HG03139 (cell line): Measurements from ENCODE around the gene TRIM44.
"Not testable (repeated sequence)": the region's sequence is repeated elsewhere in the genome, so short reads cannot be mapped to it uniquely, and the experiment has no call there.

Experiments
- ATAC-seq: cut with Tn5 transposase; IDR thresholded peaks from one replicate; pipeline ENCODE4 v1.9.1; 2021; ENCODE audit not compliant: unreplicated experiment

Gene TRIM44

DNA sequence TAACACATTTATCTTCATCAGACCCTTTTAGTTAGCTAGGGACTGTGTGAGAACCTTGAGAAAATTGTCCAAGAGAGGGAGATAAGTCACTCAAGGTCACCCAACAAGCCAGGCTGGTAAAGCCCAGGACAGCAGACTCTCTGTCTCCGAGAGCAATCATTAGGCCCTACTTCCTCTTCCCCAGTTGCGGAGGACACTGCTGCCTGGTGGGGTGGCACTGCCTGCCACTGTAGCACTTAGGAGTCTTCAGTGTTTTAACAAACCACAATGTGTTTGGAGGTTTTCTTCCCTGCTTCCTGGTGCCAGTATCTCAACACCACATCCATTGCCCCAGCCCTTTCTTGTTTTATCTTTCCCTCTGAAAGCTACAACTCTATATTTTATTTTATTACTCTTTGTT is 149.2 kb downstream of the TRIM44 start:
- no peak for ATAC-seq

- no peak for ATAC-seq
Observed at GRCh38 chr11:35812828-35813227, 150.3 kb downstream of the TRIM44 start.

GRCh38 chr11:35814081-35814695 is 151.6 kb downstream of the TRIM44 start:
- no peak for ATAC-seq

DNA sequence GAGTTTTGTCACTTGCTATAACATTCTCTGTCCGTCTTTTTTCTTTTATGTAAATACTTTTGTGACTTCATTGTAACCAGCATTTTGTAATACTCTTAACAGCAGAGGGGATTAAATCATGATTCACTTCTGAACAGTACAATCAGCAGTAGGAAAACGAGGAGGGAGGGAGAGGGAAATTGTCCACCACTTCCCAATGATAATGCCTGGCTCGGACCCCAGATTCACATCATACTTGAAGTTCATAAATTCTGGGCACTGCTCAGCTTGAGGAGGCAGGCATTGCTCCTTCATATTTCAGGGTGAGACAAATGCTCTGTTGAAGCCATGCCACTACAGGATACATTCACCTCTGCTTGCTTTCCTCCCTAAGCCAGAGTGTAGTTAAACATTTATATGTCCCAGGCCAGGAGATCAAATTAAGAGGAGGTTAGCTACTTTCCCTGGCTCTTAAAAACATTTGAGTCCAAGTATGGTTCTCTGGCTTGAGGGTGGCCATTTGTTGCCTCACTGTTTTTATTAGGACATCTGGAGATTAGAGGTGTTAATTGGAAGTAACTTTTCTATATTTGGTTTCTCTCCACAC is 152.2 kb downstream of the TRIM44 start:
- no peak for ATAC-seq

- no peak for ATAC-seq
Observed at GRCh38 chr11:35815556-35816315, 153.2 kb downstream of the TRIM44 start.

DNA sequence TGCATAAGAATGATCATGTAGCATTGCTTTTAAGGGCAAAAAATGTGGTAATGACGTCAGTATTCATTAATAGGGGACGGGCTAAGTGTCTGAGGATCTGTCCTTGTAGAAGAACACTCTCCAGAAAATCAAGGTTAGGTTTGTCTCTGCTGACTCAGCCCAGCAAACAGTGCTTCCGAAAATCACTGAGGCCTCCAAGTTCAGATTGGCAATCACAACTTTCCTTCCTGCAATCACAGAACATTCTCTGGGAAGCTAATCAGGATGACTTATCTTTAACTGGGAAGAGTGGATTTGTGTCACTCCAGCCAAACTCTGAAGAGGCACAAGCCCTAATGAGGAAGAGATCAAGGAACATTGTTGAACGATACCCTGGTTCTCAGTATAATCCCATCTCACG is 158.0 kb downstream of the TRIM44 start:
- ATAC-seq = no peak

DNA sequence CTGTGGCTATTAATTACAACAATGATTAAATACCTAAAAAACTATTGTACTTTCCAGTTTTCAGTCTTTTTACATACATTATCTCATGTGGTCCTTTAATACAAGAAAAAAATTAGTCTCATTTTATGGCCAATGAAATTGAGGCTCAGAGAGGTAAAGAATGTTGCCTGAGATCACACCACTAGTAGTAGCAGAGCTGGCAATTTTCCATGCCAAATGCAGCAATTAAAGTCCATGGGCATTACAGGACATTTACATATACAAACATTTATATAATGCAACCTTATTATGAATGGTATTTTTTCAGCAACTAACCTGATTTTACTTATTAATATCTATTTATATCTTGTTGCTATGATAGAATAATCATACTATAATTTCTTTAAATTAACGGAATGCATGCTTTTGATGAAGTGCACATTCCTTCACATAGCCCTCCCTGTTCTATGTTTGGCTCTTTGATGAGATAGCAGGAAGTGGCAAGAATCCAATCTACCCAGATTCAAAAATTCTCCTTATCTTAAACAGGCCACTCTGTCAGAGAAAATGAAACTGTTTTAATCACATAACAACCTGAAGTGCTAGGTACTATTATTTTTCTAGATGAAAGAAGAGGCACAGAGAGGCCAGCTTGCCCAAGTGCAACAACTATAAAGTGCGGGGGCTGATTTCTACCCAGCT is 160.4 kb downstream of the TRIM44 start:
- ATAC-seq = no peak

- ATAC-seq = no peak
Observed at GRCh38 chr11:35823742-35824298, 161.2 kb downstream of the TRIM44 start.

DNA sequence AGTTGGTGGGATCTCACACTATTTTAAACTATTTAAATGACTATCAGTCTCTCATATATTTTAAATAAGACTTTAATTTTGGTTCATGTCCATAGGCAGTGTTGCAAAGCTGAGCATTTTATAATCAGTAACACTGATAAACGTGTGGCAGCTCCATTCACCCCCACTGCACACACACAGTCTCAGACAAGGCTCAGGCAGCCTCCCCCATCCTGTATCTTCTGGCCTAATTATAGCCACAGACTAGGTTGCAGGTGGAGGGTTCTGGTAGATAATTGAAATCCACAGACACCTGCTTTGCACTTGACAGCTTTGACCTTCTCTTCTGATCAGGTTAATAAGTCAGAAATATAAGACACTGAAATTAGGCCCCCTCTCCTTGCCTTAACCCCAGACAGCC is 162.8 kb downstream of the TRIM44 start:
- ATAC-seq = no peak

- no peak for ATAC-seq
Observed at GRCh38 chr11:35826006-35826405, 163.4 kb downstream of the TRIM44 start.

- ATAC-seq = no peak
Observed at GRCh38 chr11:35826949-35827348, 164.4 kb downstream of the TRIM44 start.

GRCh38 chr11:35836205-35836604 is 173.6 kb downstream of the TRIM44 start:
- no peak for ATAC-seq

DNA sequence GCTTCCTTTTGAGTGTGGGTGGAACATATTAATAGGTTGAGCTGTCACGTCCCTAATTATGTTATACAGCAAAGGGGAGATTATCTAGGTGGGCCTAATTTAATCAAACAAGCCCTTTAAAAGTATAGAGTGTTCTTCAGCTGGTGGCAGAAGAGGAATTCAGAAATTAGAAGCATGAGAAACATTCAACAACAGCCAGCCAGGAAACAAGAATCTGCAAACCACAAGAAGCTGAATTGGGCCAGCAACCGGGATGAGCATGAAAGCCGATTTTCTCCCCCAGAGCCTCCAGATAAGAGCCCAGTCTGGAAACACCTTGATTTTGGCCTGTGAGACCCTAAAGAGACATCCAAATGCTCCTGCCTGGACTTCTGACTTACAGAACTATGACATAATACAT is 175.5 kb downstream of the TRIM44 start:
- ATAC-seq = no peak

- ATAC-seq = not testable (repeated sequence)
Observed at GRCh38 chr11:35838697-35839367, 176.3 kb downstream of the TRIM44 start.

GRCh38 chr11:35839368-35840161 is 177.0 kb downstream of the TRIM44 start:
- no peak for ATAC-seq

- no peak for ATAC-seq
Observed at GRCh38 chr11:35841733-35842132, 179.2 kb downstream of the TRIM44 start.

- no peak for ATAC-seq
Observed at GRCh38 chr11:35842958-35843357, 180.4 kb downstream of the TRIM44 start.

DNA sequence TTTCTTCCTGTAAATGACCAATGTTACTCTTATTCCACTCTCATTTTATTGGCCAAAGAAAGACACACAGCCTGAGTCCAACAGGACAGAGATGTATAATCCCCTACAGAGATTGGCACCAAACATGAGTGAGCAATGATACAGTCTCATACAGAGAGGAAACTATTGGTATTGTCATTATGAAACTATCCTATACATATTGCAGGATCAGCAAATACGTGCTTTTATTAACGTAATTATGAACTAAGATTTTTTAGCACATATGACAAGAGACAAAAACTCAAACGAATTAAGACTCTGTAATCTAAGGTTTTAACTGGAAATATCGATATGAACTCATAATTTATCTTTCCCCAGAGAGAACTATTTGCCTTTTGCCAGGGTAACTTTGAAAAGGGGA is 182.0 kb downstream of the TRIM44 start:
- ATAC-seq = no peak

DNA sequence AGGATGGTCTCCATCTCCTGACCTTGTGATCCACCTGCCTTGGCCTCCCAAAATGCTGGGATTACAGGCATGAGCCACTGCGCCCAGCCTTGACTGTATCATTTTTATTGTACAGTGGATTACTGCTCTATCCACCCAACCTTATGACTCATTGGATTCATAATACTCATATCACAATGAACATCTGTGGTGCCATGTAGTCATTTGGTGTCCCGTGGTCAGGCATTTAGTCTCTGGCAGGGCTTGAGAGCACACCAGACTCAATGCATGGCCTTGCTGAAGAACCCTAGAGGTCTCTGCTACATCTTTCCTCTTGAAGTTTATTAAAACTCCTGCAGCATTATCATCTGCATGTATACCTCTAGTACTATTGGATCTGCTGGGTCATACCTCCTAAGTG is 183.3 kb downstream of the TRIM44 start:
- no peak for ATAC-seq

GRCh38 chr11:35846874-35847273 is 184.3 kb downstream of the TRIM44 start:
- ATAC-seq = no peak
